ENCODE data around the gene HASPIN.

GRCh38 chr17:3683054-3683511 is 40.6 kb upstream of the HASPIN start:
- no peak for TF ChIP-seq GATA3 (IDR thresholded peaks at IDR 0.05; ENCODE audit: low read depth, low read length)
- TF ChIP-seq GATA2 (IDR thresholded peaks at IDR 0.05; ENCODE audit: low read depth, low read length) = no peak
